HG03064 (cell line): Measurements from ENCODE around the gene HCST.

Source experiments
- ATAC-seq: cut with Tn5 transposase; IDR thresholded peaks from one replicate; pipeline ENCODE4 v1.9.1; 2021; ENCODE audit warnings: low read depth; ENCODE audit not compliant: unreplicated experiment

HCST gene

DNA sequence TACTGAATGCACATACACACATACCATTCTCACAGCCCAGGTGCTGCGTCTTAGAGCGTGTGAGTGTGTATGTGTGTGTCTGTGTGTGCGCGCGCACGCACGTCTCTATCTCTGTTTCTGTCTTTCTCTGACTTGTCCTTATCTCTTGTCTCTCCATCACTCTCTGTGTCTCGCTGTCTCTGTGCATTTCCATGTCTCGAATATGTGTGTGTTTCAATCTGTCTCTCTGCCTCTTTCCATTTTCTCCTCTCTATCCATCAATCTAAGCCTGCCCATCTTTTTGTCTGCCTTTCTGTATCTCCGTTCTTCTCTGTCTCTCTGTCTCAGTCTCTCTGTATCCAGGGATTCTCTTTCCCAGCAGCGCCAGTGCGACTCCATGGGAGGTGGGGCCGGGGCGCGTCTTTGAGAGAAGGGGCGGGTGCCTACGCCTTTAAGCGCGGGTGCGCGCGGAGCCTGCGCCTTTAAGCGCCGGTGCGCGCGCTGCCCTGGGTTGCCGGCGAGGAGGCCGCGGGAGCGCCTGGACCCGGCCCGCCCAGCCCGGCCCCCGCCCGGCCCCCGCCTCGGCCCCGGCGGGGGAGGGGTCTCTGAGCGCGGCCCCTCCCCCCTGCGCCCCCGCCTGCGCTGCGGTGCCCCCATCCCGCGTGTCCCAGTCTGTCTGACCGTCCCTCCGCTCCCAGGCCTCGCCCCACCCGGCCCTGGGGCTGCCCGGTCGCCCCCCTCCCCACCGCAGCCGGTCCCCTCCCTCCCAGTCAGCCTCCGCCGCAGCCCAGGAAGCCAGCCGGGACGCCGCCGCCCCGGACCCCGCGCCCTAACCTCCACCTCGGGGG is 33.8 kb downstream of the HCST start, which contains the start of gene LRFN3:
Gene LRFN3, plus strand, starts transcription at position 464 of the 827 bp plus-strand sequence. CDS start 3,052 bp downstream, outside the sequence.
- no peak for ATAC-seq

DNA sequence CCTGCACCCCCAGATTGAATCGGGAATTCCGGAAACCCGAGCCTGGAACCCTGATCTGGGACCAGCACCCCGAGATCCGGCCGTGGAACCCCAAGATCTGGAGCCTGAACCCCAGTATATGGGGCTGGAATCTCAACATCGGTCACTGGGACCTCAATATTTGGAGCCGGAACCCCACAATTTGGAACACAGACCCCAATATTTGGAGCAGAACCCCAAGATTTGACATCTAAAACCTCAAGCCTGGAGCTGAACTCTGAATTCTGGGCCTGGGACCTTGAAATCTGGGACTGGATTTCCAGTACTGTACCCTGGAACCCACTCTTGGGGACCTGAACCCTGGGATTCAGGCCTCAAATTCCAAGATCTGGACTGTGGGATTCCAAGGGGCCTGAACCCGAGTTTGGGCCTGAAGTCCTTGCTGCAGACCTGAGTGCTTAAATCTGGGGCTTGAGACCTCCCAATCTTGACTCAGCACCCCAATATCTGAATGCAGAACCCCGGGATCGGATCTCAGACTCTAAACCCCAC is 34.5 kb downstream of the HCST start:
- ATAC-seq, result no peak

DNA sequence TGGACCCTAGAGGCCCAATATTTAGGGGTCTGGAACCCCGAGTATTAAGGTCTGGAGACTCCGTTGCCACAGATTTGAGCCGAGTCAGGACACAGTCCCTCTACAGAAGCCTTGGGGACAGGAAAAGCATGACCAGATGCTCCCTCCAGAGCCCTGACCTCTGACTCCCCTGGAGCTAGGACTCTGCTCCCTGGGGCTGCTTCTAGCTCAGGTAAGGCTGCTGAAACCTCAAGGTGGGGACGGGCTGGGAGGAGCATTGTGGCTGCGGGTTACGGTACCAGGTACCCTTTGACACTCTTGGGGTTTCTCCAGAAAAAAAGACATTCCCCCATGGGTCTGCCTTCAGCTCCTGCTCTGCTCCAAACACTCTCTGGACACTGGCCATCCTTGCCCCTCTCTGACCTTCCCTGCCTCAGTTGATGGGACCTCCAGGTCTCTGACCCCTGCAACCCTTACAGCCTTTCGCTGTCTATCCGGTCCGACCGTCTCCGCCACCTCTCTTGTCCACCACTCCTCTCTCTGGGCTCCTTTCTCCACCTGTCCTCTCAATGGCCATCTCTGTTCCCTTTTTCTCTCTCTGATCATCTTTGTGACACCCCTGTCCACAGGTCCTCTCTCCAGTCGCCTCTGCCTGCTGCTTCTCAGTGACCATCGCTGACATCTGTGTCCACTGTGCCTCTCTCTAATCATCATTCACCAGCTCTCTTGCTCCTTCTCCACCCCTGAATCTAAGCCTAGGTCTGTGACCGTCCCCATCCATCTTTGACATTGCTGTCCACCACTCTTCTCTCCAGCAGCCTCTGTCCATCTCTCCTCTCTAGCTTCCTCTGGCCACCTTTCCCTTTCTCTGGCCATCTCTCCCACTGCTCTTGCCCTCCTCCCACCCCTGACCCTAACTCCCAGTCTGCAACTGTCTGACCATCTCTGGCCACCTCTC is 35.3 kb downstream of the HCST start:
- ATAC-seq, result no peak

DNA sequence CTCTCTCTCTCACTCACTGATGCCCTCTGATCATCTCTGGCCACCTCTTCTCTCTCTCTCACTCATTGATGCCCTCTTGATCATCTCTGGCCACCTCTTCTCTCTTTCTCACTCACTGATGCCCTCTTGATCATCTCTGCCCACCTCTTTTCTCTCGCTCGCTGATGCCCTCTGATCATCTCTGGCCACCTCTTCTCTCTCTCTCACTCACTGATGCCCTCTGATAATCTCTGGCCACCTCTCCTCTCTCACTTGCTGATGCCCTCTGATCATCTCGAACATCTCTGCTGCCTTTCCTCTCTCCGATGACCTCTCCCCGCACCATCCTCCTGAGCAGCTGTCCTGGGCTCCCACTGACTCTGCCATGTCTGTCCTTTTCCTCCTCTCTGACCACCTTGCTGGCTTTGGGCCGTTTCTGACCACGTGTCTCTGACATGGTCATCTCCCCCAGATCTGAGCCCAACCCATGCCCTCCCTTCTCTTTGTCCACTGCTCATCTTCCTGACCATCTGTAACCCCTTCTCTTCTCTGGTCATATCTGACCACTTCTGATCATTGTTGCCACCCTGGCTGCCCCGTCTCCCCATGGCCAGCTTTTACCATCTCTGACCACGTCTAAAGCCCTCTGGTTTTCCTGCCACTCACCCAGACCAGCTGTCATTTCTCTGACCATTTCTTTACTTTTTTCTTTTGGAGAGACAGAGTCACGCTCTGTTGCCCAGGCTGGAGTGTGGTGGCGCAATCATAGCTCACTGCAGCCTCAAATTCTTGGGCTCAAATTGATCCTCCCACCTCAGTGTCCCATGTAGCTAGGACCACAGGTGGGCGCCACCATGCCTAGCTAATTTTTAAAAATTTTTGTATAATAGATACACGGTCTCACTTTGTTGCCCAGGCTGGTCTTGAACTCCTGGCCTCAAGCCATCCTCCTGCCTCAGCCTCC is 36.2 kb downstream of the HCST start:
- ATAC-seq, result no peak

DNA sequence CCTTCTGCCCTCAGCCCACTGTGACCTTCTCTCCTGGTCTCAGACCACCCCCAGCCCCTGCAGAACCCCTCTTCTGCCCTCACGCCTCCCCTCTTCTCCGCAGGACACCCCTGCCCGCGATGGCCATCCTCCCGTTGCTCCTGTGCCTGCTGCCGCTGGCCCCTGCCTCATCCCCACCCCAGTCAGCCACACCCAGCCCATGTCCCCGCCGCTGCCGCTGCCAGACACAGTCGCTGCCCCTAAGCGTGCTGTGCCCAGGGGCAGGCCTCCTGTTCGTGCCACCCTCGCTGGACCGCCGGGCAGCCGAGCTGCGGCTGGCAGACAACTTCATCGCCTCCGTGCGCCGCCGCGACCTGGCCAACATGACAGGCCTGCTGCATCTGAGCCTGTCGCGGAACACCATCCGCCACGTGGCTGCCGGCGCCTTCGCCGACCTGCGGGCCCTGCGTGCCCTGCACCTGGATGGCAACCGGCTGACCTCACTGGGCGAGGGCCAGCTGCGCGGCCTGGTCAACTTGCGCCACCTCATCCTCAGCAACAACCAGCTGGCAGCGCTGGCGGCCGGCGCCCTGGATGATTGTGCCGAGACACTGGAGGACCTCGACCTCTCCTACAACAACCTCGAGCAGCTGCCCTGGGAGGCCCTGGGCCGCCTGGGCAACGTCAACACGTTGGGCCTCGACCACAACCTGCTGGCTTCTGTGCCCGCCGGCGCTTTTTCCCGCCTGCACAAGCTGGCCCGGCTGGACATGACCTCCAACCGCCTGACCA is 37.2 kb downstream of the HCST start:
- no peak for ATAC-seq

DNA sequence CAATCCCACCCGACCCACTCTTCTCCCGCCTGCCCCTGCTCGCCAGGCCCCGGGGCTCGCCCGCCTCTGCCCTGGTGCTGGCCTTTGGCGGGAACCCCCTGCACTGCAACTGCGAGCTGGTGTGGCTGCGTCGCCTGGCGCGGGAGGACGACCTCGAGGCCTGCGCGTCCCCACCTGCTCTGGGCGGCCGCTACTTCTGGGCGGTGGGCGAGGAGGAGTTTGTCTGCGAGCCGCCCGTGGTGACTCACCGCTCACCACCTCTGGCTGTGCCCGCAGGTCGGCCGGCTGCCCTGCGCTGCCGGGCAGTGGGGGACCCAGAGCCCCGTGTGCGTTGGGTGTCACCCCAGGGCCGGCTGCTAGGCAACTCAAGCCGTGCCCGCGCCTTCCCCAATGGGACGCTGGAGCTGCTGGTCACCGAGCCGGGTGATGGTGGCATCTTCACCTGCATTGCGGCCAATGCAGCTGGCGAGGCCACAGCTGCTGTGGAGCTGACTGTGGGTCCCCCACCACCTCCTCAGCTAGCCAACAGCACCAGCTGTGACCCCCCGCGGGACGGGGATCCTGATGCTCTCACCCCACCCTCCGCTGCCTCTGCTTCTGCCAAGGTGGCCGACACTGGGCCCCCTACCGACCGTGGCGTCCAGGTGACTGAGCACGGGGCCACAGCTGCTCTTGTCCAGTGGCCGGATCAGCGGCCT is 37.9 kb downstream of the HCST start:
- ATAC-seq, result no peak

DNA sequence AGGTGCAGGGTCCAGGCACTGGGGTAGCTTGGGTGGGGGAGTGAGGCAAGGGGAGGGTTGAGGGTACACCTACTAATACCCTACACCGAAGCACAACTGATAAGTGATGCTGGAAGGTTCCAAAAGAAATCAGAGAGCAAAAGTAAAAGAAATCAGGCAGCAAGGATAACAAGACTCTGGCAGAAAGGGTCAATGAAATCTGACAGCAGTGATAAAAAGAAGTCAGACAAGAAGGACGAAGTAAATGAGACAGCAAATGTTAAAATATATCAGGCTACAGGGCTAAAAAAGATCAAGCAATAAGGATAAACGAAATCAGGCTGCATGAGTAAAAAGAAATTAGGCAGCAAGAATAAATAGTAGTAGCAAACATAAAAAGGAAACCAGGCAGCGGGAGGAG is 38.5 kb downstream of the HCST start:
- no peak for ATAC-seq

DNA sequence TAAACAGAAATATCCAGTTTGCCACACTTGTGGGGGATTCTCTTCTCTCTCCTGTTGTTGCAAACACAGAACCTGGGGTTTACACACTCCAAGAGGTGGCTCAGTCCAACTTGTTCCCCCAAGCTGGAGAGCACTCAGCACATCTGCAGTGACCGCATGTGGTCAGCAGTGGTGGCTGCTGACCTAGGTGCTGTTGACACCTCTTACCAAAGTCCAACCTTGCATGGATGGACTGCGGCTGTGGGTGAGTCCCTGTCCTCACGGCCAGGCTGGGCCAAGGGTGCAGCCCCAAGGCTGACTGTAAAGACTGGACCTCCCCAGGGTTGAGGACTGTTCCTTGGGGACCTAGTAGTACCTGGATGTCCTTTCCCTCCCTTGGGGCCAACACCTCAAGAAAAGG is 39.9 kb downstream of the HCST start:
- no peak for ATAC-seq

DNA sequence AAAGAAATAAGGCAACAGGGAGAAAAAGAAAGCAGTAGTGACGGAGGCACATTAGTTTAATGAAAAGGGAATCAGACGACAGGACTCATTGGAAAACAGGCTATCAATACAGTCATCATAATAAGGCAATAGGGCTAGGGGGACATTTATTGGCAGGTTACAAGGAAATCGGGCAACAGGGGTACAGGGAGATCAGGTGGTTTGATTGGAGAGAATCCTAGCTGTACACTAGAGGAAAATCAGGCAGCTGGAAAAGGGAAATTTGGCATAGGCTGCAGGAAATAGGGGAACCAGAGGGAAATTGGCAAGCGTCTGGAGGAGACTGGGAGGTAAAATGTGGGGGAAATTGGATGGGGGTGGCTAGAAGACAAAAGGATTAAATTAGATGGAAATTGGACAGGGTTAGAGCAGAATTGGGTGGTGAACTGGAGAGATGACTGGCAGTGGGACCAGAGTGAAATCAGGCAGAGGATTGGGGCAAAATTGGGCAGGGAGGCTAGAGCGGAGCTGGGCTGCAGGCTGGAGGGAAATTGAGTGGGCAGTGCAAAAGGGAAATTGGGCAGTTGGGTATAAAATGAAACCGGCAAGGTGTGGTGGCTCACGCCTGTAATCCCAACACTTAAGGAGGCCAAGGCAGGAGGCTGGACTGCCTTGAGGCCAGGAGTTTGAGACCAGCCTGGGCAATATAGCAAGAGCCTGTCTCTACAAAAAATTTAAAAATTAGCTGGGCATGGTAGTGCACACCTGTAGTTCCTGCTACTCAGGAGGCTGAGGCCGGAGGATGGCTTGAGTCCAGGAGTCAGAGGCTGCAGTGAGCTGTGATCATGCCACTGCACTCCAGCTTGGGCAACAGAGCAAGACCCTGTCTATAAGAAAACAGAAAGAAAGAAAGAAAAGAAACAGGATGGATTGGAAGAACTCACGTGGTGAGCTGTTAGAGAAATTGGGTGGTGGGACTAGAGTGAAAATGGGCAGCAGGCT is 41.3 kb downstream of the HCST start:
- ATAC-seq, result no peak

DNA sequence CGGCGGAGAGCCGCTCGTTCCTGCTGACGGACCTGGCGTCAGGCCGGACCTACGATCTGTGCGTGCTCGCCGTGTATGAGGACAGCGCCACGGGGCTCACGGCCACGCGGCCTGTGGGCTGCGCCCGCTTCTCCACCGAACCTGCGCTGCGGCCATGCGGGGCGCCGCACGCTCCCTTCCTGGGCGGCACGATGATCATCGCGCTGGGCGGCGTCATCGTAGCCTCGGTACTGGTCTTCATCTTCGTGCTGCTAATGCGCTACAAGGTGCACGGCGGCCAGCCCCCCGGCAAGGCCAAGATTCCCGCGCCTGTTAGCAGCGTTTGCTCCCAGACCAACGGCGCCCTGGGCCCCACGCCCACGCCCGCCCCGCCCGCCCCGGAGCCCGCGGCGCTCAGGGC is 42.2 kb downstream of the HCST start:
- ATAC-seq, result no peak

DNA sequence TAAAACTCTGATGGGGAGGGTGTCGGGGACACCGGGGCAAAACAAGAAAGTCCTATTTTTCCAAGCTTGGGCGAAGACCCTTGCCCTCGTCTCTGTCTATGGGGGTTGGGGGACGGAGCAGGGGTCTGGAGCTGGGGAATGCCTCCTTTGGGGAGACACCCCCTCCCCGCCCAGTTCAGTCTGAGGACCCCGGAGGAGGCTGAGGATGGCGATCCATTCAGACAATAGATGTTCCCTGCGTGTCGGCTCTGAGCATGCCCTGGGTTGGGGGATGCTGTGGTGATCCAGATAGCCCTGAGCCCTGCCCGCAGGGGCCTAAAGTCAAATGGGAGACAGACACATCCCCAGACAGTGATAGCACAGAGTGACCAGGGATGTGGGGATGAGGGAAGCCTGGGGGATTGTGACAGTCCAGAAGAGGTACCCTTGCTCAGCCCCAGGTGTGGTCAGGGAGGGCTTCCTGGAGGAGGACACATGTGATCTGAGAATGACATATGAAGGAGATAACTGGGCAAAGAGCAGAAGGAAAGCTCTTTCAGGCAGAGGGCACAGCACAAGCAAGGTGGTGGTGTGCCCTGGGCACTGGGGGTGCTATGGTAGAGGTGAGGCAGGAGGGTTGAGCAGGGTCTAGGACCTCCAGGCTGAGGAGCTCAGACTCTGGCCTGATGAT is 42.9 kb downstream of the HCST start:
- ATAC-seq, result no peak

DNA sequence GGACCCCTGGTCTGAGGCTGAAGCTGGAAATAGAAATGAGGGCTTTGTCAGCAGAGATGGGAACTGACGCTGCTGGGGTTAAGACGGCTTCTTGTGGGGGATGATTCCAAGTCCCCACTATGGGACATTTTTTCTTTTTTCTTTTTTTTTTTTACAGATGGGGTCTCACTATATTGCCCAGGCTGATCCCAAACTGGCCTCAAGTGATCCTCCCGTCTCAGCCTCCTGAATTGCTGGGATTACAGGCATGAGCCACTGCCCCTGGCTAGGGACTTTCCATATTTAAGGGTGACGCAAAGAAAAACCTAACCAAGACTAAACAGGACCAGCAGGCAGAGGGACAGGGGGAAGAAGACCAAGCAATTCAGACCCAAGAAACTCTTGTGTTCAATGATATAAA is 43.9 kb downstream of the HCST start:
- no peak for ATAC-seq

DNA sequence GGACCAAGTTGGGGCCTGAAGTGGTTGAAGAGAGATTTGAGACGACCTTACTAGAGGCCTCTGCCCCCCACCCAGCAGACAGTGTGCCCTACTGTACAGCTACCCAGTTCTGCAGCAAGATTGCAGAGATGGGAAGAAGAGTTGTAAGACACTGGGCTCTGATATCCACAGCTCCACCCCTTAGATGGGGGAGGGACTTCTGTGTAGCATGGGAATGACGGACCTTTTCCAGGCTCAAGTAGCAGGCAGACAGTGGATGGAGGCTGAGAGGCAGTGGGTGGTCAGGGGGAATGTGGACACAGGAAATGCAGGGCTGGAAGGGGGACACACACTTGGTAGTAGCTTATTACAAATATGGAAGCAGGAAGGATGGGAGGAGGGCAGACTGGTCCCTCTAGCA is 46.8 kb downstream of the HCST start:
- ATAC-seq, result no peak
